ENCODE results near the gene IMMP2L.

DNA sequence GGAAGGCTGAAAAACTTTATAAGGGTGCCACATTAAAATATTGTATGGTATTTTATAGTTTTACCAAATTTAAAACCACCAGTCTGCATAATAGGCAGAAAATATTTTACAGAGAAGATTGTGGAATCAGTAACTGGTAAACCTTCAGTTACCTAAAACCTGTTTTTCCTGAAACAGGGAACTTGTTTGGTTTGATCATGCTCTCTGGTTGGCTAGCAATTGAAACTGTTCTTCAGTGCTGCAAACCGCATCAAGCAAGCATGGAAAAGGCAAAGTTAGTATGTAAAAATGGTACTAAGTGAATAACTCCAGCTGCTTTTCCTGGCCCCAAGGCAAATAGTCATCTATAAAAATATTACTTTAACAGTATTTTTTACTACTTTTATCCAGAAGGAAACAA, 788.2 kb downstream of the IMMP2L start:
- TF ChIP-seq L3MBTL2 (conservative IDR thresholded peaks at IDR 0.05) = no peak
- TF ChIP-seq FOXA1 (IDR thresholded peaks at IDR 0.05) = no peak
- TF ChIP-seq SP1 (IDR thresholded peaks at IDR 0.05) = no peak
- no peak for TF ChIP-seq FOXM1 (IDR thresholded peaks at IDR 0.05; ENCODE audit: borderline replicate concordance)
- TF ChIP-seq SUZ12 (IDR thresholded peaks at IDR 0.05) = no peak
- TF ChIP-seq BHLHE40 (IDR thresholded peaks at IDR 0.05; ENCODE audit: borderline replicate concordance) = no peak
- TF ChIP-seq, protein P1, sequence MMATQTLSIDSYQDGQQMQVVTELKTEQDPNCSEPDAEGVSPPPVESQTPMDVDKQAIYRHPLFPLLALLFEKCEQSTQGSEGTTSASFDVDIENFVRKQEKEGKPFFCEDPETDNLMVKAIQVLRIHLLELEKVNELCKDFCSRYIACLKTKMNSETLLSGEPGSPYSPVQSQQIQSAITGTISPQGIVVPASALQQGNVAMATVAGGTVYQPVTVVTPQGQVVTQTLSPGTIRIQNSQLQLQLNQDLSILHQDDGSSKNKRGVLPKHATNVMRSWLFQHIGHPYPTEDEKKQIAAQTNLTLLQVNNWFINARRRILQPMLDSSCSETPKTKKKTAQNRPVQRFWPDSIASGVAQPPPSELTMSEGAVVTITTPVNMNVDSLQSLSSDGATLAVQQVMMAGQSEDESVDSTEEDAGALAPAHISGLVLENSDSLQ (IDR thresholded peaks at IDR 0.05) = no peak
- TF ChIP-seq HDGF (IDR thresholded peaks at IDR 0.05; ENCODE audit: borderline replicate concordance) = no peak
- TF ChIP-seq FOXK2 (IDR thresholded peaks at IDR 0.05) = no peak
- no peak for TF ChIP-seq NFRKB (IDR thresholded peaks at IDR 0.05)
- no peak for TF ChIP-seq CTBP1 (IDR thresholded peaks at IDR 0.05; ENCODE audit: borderline replicate concordance)
